ENCODE results near the gene RUBCNL.

The RUBCNL gene

GRCh38 chr13:46352805-46353204 lies 34.2 kb downstream of the RUBCNL start:
- Histone ChIP-seq H3K4me3 (ENCODE audit: low read length) (no peak overlapping the region), H3K36me3 (ENCODE audit: control insufficient read depth, low read depth, low read length) (no peaks in the 10 kb centered on the region), H3K27me3 (ENCODE audit: control insufficient read depth, insufficient read depth, low read length) (no peaks in the 10 kb centered on the region), H3K9ac (ENCODE audit: low read length) (no peak overlapping the region), H3K4me1 (ENCODE audit: control insufficient read depth, low read depth, low read length) (no peaks in the 10 kb centered on the region), H3K27ac (ENCODE audit: low read length) (no peak overlapping the region), H3K9me3 (ENCODE audit: control insufficient read depth, low read depth, low read length) (no peaks in the 10 kb centered on the region)

GRCh38 chr13:46350003-46350402 lies 37.0 kb downstream of the RUBCNL start:
- Histone ChIP-seq H3K9ac (ENCODE audit: low read length) (no peak overlapping the region), H3K9me3 (ENCODE audit: control insufficient read depth, low read depth, low read length) (no peaks in the 10 kb centered on the region), H3K4me3 (ENCODE audit: low read length) (no peak overlapping the region), H3K36me3 (ENCODE audit: control insufficient read depth, low read depth, low read length) (no peaks in the 10 kb centered on the region), H3K27ac (ENCODE audit: low read length) (no peak overlapping the region), H3K27me3 (ENCODE audit: control insufficient read depth, insufficient read depth, low read length) (no peaks in the 10 kb centered on the region), H3K4me1 (ENCODE audit: control insufficient read depth, low read depth, low read length) (no peaks in the 10 kb centered on the region)

- Histone ChIP-seq H3K9ac (ENCODE audit: low read length) (no peak overlapping the region), H3K4me3 (ENCODE audit: low read length) (no peak overlapping the region), H3K27ac (ENCODE audit: low read length) (no peak overlapping the region), H3K4me1 (ENCODE audit: control insufficient read depth, low read depth, low read length) (no peaks in the 10 kb centered on the region), H3K9me3 (ENCODE audit: control insufficient read depth, low read depth, low read length) (no peaks in the 10 kb centered on the region), H3K27me3 (ENCODE audit: control insufficient read depth, insufficient read depth, low read length) (no peaks in the 10 kb centered on the region), H3K36me3 (ENCODE audit: control insufficient read depth, low read depth, low read length) (no peaks in the 10 kb centered on the region)
Observed at GRCh38 chr13:46348961-46349360, 38.1 kb downstream of the RUBCNL start.

- H3K27me3 ChIP-seq (ENCODE audit: control insufficient read depth, insufficient read depth, low read length) = no peaks in the 10 kb centered on the region
- no peaks in the 10 kb centered on the region for H3K9me3 ChIP-seq (ENCODE audit: control insufficient read depth, low read depth, low read length)
- no peak overlapping the region for H3K9ac ChIP-seq (ENCODE audit: low read length)
- no peaks in the 10 kb centered on the region for H3K36me3 ChIP-seq (ENCODE audit: control insufficient read depth, low read depth, low read length)
- no peak overlapping the region for H3K27ac ChIP-seq (ENCODE audit: low read length)
- H3K4me1 ChIP-seq (ENCODE audit: control insufficient read depth, low read depth, low read length) = no peaks in the 10 kb centered on the region
- no peak overlapping the region for H3K4me3 ChIP-seq (ENCODE audit: low read length)
Observed at GRCh38 chr13:46347277-46347676, 39.8 kb downstream of the RUBCNL start.

GRCh38 chr13:46345866-46346265 lies 41.2 kb downstream of the RUBCNL start:
- no peak overlapping the region for H3K4me3 ChIP-seq (ENCODE audit: low read length)
- H3K27me3 ChIP-seq (ENCODE audit: control insufficient read depth, insufficient read depth, low read length) = no peaks in the 10 kb centered on the region
- no peaks in the 10 kb centered on the region for H3K9me3 ChIP-seq (ENCODE audit: control insufficient read depth, low read depth, low read length)
- H3K36me3 ChIP-seq (ENCODE audit: control insufficient read depth, low read depth, low read length) = no peaks in the 10 kb centered on the region
- H3K9ac ChIP-seq (ENCODE audit: low read length) = no peak overlapping the region
- H3K4me1 ChIP-seq (ENCODE audit: control insufficient read depth, low read depth, low read length) = no peaks in the 10 kb centered on the region
- H3K27ac ChIP-seq (ENCODE audit: low read length) = no peak overlapping the region

- Histone ChIP-seq H3K9ac (ENCODE audit: low read length) (no peak overlapping the region), H3K27ac (ENCODE audit: low read length) (no peak overlapping the region), H3K27me3 (ENCODE audit: control insufficient read depth, insufficient read depth, low read length) (no peaks in the 10 kb centered on the region), H3K36me3 (ENCODE audit: control insufficient read depth, low read depth, low read length) (no peaks in the 10 kb centered on the region), H3K4me1 (ENCODE audit: control insufficient read depth, low read depth, low read length) (no peaks in the 10 kb centered on the region), H3K4me3 (ENCODE audit: low read length) (no peak overlapping the region), H3K9me3 (ENCODE audit: control insufficient read depth, low read depth, low read length) (no peaks in the 10 kb centered on the region)
Observed at GRCh38 chr13:46345398-46345797, 41.7 kb downstream of the RUBCNL start.

GRCh38 chr13:46343279-46343994 lies 43.6 kb downstream of the RUBCNL start:
- no peaks in the 10 kb centered on the region for H3K27me3 ChIP-seq (ENCODE audit: control insufficient read depth, insufficient read depth, low read length)
- no peaks in the 10 kb centered on the region for H3K36me3 ChIP-seq (ENCODE audit: control insufficient read depth, low read depth, low read length)
- H3K27ac ChIP-seq (ENCODE audit: low read length) = no peak overlapping the region
- no peak overlapping the region for H3K4me3 ChIP-seq (ENCODE audit: low read length)
- H3K9ac ChIP-seq (ENCODE audit: low read length) = no peak overlapping the region
- H3K4me1 ChIP-seq (ENCODE audit: control insufficient read depth, low read depth, low read length) = no peaks in the 10 kb centered on the region
- no peaks in the 10 kb centered on the region for H3K9me3 ChIP-seq (ENCODE audit: control insufficient read depth, low read depth, low read length)

GRCh38 chr13:46342538-46342937 lies 44.5 kb downstream of the RUBCNL start:
- Histone ChIP-seq H3K27me3 (ENCODE audit: control insufficient read depth, insufficient read depth, low read length) (no peaks in the 10 kb centered on the region), H3K27ac (ENCODE audit: low read length) (no peak overlapping the region), H3K4me3 (ENCODE audit: low read length) (no peak overlapping the region), H3K4me1 (ENCODE audit: control insufficient read depth, low read depth, low read length) (no peaks in the 10 kb centered on the region), H3K9ac (ENCODE audit: low read length) (no peak overlapping the region), H3K36me3 (ENCODE audit: control insufficient read depth, low read depth, low read length) (no peaks in the 10 kb centered on the region), H3K9me3 (ENCODE audit: control insufficient read depth, low read depth, low read length) (no peaks in the 10 kb centered on the region)

GRCh38 chr13:46341112-46341711 lies 45.8 kb downstream of the RUBCNL start:
- Histone ChIP-seq H3K9ac (ENCODE audit: low read length) (no peak overlapping the region), H3K36me3 (ENCODE audit: control insufficient read depth, low read depth, low read length) (no peaks in the 10 kb centered on the region), H3K4me3 (ENCODE audit: low read length) (no peak overlapping the region), H3K27me3 (ENCODE audit: control insufficient read depth, insufficient read depth, low read length) (no peaks in the 10 kb centered on the region), H3K27ac (ENCODE audit: low read length) (no peak overlapping the region), H3K4me1 (ENCODE audit: control insufficient read depth, low read depth, low read length) (no peaks in the 10 kb centered on the region), H3K9me3 (ENCODE audit: control insufficient read depth, low read depth, low read length) (no peaks in the 10 kb centered on the region)

GRCh38 chr13:46340631-46341111 lies 46.4 kb downstream of the RUBCNL start:
- Histone ChIP-seq H3K27ac (ENCODE audit: low read length) (no peak overlapping the region), H3K36me3 (ENCODE audit: control insufficient read depth, low read depth, low read length) (no peaks in the 10 kb centered on the region), H3K4me3 (ENCODE audit: low read length) (no peak overlapping the region), H3K27me3 (ENCODE audit: control insufficient read depth, insufficient read depth, low read length) (no peaks in the 10 kb centered on the region), H3K4me1 (ENCODE audit: control insufficient read depth, low read depth, low read length) (no peaks in the 10 kb centered on the region), H3K9ac (ENCODE audit: low read length) (no peak overlapping the region), H3K9me3 (ENCODE audit: control insufficient read depth, low read depth, low read length) (no peaks in the 10 kb centered on the region)

GRCh38 chr13:46340011-46340410 lies 47.0 kb downstream of the RUBCNL start:
- Histone ChIP-seq H3K4me3 (ENCODE audit: low read length) (no peak overlapping the region), H3K27me3 (ENCODE audit: control insufficient read depth, insufficient read depth, low read length) (no peaks in the 10 kb centered on the region), H3K9ac (ENCODE audit: low read length) (no peak overlapping the region), H3K4me1 (ENCODE audit: control insufficient read depth, low read depth, low read length) (no peaks in the 10 kb centered on the region), H3K27ac (ENCODE audit: low read length) (no peak overlapping the region), H3K36me3 (ENCODE audit: control insufficient read depth, low read depth, low read length) (no peaks in the 10 kb centered on the region), H3K9me3 (ENCODE audit: control insufficient read depth, low read depth, low read length) (no peaks in the 10 kb centered on the region)

Data from iPS-18a (cell line).